Activated T-helper 1 cell treated with anti-CD3 and anti-CD28 coated beads, Interleukin-12 subunit alpha, Interleukin-12 subunit beta, Interleukin-2, Interleukin-4 antibody, amounts not matched to agents 30 ng/mL and 10 ng/mL and 1 ng/mL, durations not matched to agents 14 hours and 24 hours and 36 hours (primary cell): ENCODE data around the gene CCN6. TPM values are rescaled to one million over a fixed set of nuclear protein-coding genes. Genes with fewer than 3 reads are reported as not detected.
A peak's percentile ranks its signal among the peaks of the same experiment; 100 is the strongest.

Source experiments
- DNase-seq: peaks from one replicate; pipeline ENCODE4 v3.0.0; 2021; ENCODE audit warnings: low spot score
- H3K27ac Mint-ChIP-seq: one replicate; pipeline ENCODE4 v1.8.0; 2021; ENCODE audit warnings: mild to moderate bottlenecking, mixed read lengths
- H3K27me3 Mint-ChIP-seq: one replicate; pipeline ENCODE4 v1.8.0; 2022; ENCODE audit warnings: mild to moderate bottlenecking, moderate library complexity, mixed read lengths; ENCODE audit not compliant: insufficient read depth
- H3K36me3 Mint-ChIP-seq: one replicate; pipeline ENCODE4 v1.8.0; 2021; ENCODE audit warnings: low read depth, mixed read lengths
- H3K4me1 Mint-ChIP-seq: one replicate; pipeline ENCODE4 v1.8.0; 2021; ENCODE audit warnings: low read depth, mixed read lengths
- H3K4me3 Mint-ChIP-seq: one replicate; pipeline ENCODE4 v1.8.0; 2021; ENCODE audit warnings: mild to moderate bottlenecking, moderate library complexity, mixed read lengths
- H3K9me3 Mint-ChIP-seq: one replicate; pipeline ENCODE4 v1.8.0; 2021; ENCODE audit warnings: mixed read lengths
- intact Hi-C: fragments of 100-400 bp; cut with micrococcal nuclease; formaldehyde crosslinking; loops from one replicate; pipeline ENCODE4 v1.15.1; 2024
- total RNA-seq: library from RNA; stranded (reverse); gene quantifications from 2 replicates; pipeline ENCODE4 v1.2.3, GENCODE V29; 2022

The CCN6 gene
- total RNA-seq: 0.17 TPM in 1 of 2 replicates, not detected in the other

DNA sequence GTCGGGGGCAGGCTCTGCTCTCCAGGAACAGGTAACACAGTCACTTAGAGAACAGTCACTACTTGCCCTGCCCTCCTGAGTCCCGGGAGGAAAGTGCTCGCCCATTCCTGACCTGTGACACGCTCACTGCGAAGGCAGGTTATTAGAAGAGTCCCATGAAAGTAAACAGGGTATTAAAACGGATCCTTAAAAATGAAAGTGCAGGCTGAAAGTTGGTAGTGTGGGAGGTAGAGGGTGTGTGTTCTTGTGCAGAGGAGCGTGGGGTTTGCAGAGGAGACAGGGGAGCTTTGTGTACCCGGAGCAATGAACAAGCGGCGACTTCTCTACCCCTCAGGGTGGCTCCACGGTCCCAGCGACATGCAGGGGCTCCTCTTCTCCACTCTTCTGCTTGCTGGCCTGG is at the start of gene CCN6:
CCN6 (plus strand) TSS at position 104 of the 400 bp plus-strand sequence; CDS start at position 358, 254 bp downstream.
- Mint-ChIP-seq H3K27ac (no peak within 1 kb of the TSS), H3K27me3 (peaks cover 6% of the 10 kb centered on the region), H3K4me3 (no peak within 1 kb of the TSS), H3K36me3 (no peaks in the 10 kb centered on the region), H3K9me3 (no peaks in the 10 kb centered on the region), H3K4me1 (no peaks in the 10 kb centered on the region)
- intact Hi-C loops: no loop called here
- no peak for DNase-seq

DNA sequence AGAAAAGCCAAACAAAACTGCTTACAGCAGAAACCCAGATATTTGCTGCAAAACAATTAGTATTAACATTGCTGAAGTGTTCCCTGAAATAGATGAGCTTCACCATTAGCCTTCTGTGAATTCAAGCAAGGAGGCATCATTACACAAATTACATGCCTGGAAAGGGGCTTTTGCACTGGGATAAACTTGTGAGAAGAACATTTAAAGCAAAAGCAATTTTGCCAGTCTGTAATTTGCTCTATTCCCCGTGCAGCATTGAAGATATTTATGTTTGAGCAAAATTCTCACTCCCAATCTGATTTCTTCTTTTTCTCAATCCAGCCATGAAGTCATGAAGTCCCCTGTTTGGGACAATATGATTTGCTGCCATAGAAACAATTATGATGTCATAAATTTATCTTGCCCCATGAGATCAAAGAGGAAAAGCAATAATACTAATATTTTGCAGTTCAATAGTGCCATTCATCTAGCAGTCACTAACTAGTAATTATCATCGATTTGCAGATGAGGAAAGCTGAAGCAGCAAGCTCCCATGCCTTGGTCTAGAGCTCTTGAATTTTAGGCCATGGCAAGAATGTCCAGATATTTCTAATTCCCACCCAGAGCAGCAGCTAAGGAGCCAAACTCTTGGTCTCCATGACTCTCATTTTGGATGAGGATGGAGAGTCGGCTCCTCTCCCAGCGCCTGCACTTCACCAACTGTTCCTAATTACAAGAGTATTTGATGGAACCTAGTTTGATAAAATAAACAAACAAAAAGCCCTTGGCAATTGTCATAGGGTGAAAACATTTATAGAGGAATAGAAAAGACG is 49.5 kb upstream of the CCN6 start:
- Mint-ChIP-seq H3K27me3 (no peaks in the 10 kb centered on the region), H3K4me1 (peaks cover 12% of the 10 kb centered on the region), H3K4me3 (no peak overlapping the region), H3K27ac (no peak overlapping the region), H3K9me3 (no peaks in the 10 kb centered on the region), H3K36me3 (peaks cover 2% of the 10 kb centered on the region)
- intact Hi-C loops: no loop called here
- DNase-seq: no peak

DNA sequence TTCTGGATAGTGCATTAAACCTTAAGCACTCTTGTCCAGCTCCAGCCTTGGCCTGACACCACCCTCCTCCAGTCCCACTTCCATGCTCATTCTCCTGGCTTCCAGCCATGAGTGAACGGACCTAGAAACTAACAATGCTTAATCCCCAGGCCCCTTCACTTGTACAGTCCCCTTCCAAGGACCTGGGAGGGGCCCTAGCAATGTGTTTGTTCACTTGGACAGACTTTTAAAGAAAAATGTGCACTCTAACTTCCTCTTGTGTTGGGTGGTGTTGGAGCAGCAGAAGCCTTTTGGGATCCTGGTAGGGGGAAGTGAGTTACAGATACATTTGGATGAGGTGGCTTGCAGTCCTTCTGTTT is 48.9 kb upstream of the CCN6 start:
- Mint-ChIP-seq H3K27ac (no peak overlapping the region), H3K36me3 (peaks cover 2% of the 10 kb centered on the region), H3K9me3 (no peaks in the 10 kb centered on the region), H3K27me3 (no peaks in the 10 kb centered on the region), H3K4me3 (no peak overlapping the region), H3K4me1 (peaks cover 13% of the 10 kb centered on the region)
- no peak for DNase-seq
- intact Hi-C loops: no loop called here

GRCh38 chr6:112007254-112007653 is 46.6 kb upstream of the CCN6 start:
- no peak for DNase-seq
- Mint-ChIP-seq H3K9me3 (no peaks in the 10 kb centered on the region), H3K36me3 (peaks cover 2% of the 10 kb centered on the region), H3K27ac (no peak overlapping the region), H3K4me3 (no peak overlapping the region), H3K27me3 (no peaks in the 10 kb centered on the region), H3K4me1 (peaks cover 20% of the 10 kb centered on the region)
- intact Hi-C loops: no loop called here

DNA sequence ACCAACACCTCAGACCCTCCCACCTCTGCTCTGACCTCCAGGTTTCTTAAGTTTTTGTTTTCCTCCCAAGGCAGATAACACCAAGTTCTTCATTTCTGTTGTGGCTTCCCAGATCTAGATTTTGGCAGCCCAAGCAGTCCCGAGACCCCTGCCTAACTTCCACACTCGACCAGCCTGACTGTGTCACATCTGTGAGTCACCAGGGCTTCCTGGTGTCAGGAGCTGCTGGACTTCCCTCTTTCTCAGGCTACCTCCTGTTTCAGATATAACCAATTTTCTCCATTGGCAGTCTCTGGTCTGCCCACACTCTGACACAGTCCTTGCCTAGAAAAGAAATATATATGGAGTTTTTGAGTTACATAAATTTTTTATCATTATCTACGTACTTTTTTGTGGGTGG is 46.1 kb upstream of the CCN6 start:
- H3K27ac Mint-ChIP-seq: no peak overlapping the region

GRCh38 chr6:112008482-112008881 is 45.4 kb upstream of the CCN6 start:
- Mint-ChIP-seq H3K27me3 (no peaks in the 10 kb centered on the region), H3K9me3 (no peaks in the 10 kb centered on the region), H3K4me1 (peaks cover 19% of the 10 kb centered on the region), H3K36me3 (peaks cover 2% of the 10 kb centered on the region), H3K27ac (peak overlapping the region; percentile 13), H3K4me3 (no peak overlapping the region)
- intact Hi-C loops: no loop called here
- DNase-seq: no peak

More for the DNA sequence above, 46.1 kb upstream of the CCN6 start:
- no peak for DNase-seq
- Mint-ChIP-seq H3K4me3 (no peak overlapping the region), H3K27me3 (no peaks in the 10 kb centered on the region), H3K4me1 (peaks cover 21% of the 10 kb centered on the region), H3K9me3 (no peaks in the 10 kb centered on the region), H3K36me3 (peaks cover 2% of the 10 kb centered on the region)
- intact Hi-C loops: no loop called here

- H3K4me1 Mint-ChIP-seq: peaks cover 29% of the 10 kb centered on the region
- no peaks in the 10 kb centered on the region for H3K9me3 Mint-ChIP-seq
- no peak overlapping the region for H3K27ac Mint-ChIP-seq
- intact Hi-C loops: loop anchor here (1.0 to 10.0 kb wide), 2 partner anchors 33 to 274 kb away; no protein-coding TSS in a partner anchor
- no peaks in the 10 kb centered on the region for H3K36me3 Mint-ChIP-seq
- no peak for DNase-seq
- no peak overlapping the region for H3K4me3 Mint-ChIP-seq
- no peaks in the 10 kb centered on the region for H3K27me3 Mint-ChIP-seq
Observed at GRCh38 chr6:112010328-112010727, 43.6 kb upstream of the CCN6 start.

GRCh38 chr6:112013051-112013450 is 40.9 kb upstream of the CCN6 start:
- Mint-ChIP-seq H3K36me3 (no peaks in the 10 kb centered on the region), H3K27ac (no peak overlapping the region), H3K4me1 (peaks cover 57% of the 10 kb centered on the region), H3K4me3 (no peak overlapping the region), H3K9me3 (no peaks in the 10 kb centered on the region), H3K27me3 (no peaks in the 10 kb centered on the region)
- DNase-seq: no peak
- intact Hi-C loops: loop anchor here (10.0 kb wide), 1 partner anchor 272 kb away; no protein-coding TSS in a partner anchor

- no peaks in the 10 kb centered on the region for H3K27me3 Mint-ChIP-seq
Observed at GRCh38 chr6:112014483-112014882, 39.4 kb upstream of the CCN6 start.

DNA sequence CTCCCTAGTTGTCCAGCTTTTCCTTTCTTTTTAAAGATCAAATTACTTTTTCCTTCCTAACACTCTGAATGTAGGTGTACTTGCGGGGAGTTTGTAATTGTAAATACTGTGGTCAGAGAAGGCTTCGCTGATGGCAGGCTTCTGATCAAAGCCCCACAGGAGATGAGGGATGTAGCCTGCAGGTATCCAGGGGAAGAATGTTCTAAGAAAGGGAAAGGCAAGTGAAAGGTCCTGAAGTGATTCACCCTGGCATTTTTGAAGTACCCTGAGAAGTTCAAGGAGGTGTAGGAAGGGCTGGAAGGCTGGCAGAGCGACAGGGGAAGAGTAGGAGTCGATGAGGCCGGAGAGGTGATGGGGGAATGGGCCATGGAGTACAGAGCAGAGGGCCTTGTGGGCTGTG is 38.2 kb upstream of the CCN6 start:
- Mint-ChIP-seq H3K27ac (peak overlapping the region; percentile 91), H3K4me3 (peak overlapping the region; percentile 53), H3K27me3 (no peaks in the 10 kb centered on the region), H3K36me3 (no peaks in the 10 kb centered on the region), H3K9me3 (no peaks in the 10 kb centered on the region), H3K4me1 (peaks cover 57% of the 10 kb centered on the region)
- intact Hi-C loops: loop anchor here (1.0 to 10.0 kb wide), 11 partner anchors 13 to 533 kb away; partner anchors contain the start of genes FAM229B, REV3L and TUBE1
- no peak for DNase-seq

More at GRCh38 chr6:112014483-112014882, 39.4 kb upstream of the CCN6 start:
- intact Hi-C loops: loop anchor here (2.0 to 10.0 kb wide), 2 partner anchors 16 to 270 kb away; no protein-coding TSS in a partner anchor
- Mint-ChIP-seq H3K36me3 (no peaks in the 10 kb centered on the region), H3K4me1 (peaks cover 63% of the 10 kb centered on the region), H3K9me3 (no peaks in the 10 kb centered on the region), H3K27ac (peak overlapping the region; percentile 14), H3K4me3 (no peak overlapping the region)
- no peak for DNase-seq

DNA sequence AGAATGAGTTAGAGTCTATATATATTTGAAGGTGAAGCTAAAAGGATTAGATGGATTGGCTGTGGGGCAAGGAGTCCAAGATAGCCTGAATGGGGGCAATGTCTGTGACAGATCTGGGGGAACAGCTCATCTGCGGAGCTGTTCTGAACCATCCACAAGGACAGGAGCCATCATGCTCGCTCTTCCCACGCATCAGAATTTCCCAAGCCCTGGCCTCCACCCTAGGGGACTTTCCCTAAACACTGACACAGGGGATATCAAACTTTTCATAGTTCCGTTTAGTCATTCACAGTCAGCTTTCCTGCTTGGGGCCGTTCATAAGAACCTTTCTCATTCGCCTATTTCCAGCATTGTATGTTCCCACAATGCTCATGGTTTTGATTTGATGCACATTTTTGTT is 37.6 kb upstream of the CCN6 start:
- Mint-ChIP-seq H3K4me3 (peak overlapping the region; percentile 53), H3K27ac (peak overlapping the region; percentile 91), H3K9me3 (no peaks in the 10 kb centered on the region), H3K36me3 (no peaks in the 10 kb centered on the region), H3K4me1 (peaks cover 57% of the 10 kb centered on the region), H3K27me3 (no peaks in the 10 kb centered on the region)
- intact Hi-C loops: loop anchor here (1.0 to 10.0 kb wide), 10 partner anchors 12 to 534 kb away; partner anchors contain the start of genes FAM229B, REV3L and TUBE1
- no peak for DNase-seq

- H3K27me3 Mint-ChIP-seq: no peaks in the 10 kb centered on the region
- H3K4me3 Mint-ChIP-seq: peak overlapping the region; percentile 53
- no peaks in the 10 kb centered on the region for H3K9me3 Mint-ChIP-seq
- H3K4me1 Mint-ChIP-seq: peaks cover 57% of the 10 kb centered on the region
- H3K27ac Mint-ChIP-seq: peak overlapping the region; percentile 91
- no peak for DNase-seq
- no peaks in the 10 kb centered on the region for H3K36me3 Mint-ChIP-seq
- intact Hi-C loops: loop anchor here (1.0 to 10.0 kb wide), 3 partner anchors 24 to 535 kb away; partner anchors contain the start of gene REV3L
Observed at GRCh38 chr6:112017169-112017568, 36.7 kb upstream of the CCN6 start.
